Stimulated activated CD4-positive, alpha-beta T cell treated with anti-CD3 and anti-CD28 coated beads, Interleukin-4, amount 100 ng/mL, for 48 hours (primary cell): ENCODE data around the gene FAM53B.

ENCODE experiments used
- DNase-seq, 2 donors: peaks; one replicate each; pipeline ENCODE4 v3.0.0-alpha.2; 2020; ENCODE audit warnings: low read depth in 2 of 2

Gene FAM53B

DNA sequence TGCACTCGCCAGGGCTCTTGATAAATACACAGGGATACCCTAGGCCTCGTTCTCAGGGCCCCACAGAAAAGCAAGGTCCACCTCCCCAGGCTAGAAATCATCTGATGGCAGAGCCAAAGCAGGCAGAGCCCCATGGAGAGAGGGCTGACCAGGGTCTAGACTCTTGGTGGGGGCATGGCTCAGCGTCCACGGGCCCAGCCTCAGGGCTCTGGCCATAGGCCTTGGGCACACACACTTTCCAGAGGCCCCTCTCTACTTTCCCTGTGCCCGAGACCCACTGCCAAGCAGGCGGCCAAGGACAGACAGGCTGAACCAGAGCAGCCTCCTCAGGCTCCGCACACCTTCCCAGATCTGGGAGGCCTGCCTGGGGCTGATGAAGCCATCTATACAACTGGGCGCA, 64.8 kb downstream of the FAM53B start:
- no peak for DNase-seq

DNA sequence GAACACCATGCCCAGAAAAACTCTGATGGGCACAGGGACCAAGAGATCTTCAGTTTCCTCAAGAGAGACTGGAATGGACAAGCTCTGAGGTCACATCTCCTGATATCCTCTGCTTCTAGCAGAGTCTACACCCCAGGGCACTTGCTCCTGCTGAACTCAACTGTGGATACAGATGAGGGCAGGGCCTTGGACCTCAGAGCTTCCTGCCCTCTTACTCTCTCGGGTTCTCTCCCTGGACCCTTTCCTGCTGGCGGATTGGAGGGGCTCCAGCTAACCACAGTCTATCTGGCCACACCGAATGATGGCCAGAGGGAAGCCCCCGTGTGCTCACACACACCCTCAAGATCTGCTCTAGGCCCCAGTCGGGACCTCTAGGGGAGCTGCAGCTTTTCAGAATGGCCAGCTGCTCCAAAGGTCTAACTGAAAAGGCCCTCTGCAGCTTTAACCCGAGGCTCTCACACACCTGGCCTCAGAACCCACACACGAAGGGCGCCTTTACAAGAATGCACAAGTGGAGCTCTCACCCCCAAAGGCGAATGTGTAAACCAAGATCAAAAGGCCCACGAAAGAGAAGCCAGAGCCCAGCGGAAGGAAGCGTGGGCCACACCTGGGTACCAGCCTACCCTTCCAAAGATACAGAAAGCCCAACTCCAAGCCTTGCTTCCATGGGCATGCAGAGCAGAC, 65.5 kb downstream of the FAM53B start:
- no peak for DNase-seq

DNA sequence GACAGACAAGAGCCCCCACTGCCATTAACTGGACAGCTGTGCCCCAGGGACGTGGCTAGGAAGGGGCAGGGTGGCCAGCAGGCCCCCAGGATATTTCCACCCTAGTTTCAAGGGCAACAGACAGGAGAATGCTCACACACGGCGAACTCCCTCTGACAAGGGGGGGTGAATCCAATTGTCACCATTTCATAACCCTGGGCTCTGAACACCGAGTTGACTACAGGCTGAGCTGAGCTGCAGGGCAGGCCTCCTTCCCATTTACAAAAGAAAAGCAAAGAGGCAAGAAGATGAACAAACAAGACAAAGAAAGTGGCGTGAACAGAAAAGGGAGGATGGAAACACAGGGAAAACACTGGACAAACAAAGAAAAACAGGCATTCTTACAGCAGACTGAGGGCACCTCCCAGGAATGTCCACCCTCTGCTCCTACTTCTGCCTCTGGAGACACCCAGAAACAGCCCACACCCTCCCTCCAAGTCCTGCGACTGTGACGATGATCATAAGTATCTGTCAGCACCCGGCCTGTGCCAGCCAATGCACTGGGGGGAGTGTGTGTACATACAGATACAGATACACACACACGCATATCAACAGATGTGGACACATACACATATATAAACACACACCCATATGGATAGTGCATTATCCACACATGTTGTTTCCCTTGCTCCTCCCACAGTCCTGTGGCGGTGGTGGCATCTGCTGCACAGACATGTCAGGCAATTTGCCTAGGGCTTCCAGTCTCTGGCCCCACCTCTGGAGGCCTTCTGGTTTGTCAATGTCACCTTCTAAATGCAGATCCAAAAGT, 66.2 kb downstream of the FAM53B start:
- DNase-seq: no peak

DNA sequence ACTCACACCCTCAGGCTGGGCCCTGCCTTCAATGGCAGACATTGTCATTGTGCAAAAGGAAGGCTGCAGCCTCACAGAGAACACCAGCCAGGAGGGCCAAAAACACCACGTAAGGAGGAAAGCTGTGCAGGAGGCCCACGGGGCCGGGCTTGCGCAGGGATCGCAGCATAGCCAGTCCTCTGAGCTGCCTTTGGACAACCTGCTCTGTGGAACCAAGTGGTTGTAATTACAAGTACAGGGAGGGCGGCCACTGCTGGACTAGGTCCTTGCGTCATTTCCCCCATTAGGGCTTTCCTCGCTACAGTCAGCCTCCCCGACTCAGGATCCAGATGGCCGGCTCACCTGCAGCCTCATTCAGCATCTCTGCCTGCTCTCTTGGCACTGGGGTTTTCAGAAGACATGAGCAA, 66.9 kb downstream of the FAM53B start:
- DNase-seq: no peak

DNA sequence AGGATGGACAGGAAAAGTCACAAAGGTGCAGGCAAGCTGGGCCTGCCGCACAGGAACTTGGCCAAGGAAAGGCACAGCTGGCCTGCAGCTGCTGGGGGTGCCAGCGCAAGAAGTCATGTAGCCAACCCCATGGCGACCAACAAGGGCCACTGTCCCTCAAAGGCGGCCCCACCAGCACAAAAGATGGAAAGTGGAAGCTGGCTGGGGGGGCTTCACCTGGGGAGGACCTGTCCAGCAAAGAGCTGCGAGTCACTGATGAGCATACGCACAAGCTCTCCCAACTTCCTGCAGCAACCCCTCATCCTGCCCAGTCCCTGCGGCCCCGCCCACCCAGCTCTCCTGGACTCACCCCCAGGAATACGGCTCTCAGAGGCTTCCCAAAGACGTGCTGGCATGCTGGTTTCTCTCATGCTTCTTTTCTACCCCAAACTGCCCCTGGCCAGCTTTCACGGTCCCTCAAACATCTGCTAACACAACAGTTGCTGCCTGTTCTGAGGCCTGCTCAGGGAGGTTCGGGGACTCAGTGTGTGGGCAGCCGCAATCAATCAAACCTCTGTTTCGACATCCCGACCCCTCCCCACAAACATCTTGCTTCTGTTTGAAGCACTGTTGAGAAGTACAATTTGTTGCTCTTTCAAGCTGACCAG, 67.6 kb downstream of the FAM53B start:
- DNase-seq: no peak

DNA sequence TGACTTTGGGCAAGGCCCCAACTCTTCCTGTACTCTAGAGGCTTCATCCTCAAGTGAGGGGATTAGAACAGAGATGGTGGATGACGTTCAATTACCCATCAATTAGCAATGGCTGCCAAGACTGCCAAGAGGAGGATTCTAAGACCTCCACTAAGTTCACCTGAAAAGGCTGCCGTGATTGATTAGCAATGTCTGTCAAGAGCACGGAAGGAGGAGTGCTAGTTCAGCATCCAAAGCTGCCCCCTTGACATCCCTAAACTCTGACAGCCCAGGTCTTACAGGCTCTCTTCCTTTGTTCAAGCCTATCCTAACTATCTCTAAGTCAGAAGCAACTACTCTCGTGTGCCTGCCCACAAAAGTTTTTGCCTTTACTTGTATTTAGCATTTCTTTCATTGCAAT, 68.4 kb downstream of the FAM53B start:
- DNase-seq: no peak

DNA sequence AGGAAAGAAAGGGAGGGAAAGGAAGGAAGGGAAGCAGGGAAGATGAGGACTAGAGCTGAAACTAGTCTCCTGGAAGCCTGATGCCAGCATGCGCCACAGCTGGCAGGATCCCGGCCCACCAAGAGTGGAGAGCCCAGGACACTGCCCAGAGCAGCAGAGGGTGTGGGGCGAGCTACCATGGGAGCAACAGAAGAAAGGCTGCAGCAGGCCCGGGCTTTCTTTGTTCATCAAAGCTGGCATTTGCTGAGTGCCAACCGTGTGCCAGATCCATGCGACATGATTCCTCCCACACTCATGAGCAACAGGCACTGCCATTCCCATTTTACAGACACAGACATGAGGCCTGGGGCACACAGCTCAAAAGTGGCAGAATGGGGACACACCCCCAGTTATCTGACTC, 68.9 kb downstream of the FAM53B start:
- DNase-seq: no peak

DNA sequence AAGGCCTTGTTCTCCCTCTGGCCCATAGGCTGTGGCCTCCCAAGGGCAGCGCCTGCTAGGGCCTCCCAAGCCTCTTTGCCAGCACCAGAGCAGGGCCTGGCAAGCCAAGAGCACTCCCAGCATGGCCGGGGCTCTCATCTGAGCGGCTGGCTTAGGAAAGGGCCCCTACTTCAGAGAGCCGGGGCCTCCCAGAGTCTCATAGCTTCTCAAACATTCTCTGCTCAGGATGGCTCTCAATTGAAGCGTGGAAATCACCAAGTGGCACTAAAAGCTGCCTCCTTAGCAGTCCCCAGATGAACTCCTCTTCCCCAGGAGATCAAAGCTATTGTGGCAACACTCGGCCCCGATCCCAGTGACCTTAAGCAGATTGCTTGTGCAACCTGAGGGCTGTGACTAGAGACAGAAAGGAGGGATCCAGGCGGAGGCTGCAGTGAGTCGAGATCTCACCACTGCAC, 69.4 kb downstream of the FAM53B start:
- DNase-seq: no peak

DNA sequence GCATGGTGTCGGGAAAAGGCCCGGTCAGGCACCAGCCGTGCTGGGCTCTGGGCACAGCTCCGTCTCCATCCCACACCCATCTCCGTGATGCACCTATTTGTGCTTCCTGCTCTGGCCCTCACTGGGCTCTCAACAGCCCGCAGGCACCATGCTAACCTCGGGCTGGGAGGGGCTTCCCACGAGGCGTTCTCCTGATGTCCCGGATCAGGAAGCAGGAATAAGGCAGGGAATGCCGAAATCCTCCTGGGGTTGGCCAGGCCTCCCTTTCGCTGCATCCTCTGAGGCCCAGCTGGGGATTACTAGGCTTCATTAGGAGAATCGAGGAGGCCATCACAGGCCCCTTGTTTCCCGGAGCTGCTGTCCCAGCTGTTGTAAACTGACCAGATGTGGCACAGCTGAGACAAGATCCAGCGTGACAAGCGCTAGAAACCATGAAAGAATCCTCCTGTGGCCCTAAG, 72.0 kb downstream of the FAM53B start:
- DNase-seq: no peak

DNA sequence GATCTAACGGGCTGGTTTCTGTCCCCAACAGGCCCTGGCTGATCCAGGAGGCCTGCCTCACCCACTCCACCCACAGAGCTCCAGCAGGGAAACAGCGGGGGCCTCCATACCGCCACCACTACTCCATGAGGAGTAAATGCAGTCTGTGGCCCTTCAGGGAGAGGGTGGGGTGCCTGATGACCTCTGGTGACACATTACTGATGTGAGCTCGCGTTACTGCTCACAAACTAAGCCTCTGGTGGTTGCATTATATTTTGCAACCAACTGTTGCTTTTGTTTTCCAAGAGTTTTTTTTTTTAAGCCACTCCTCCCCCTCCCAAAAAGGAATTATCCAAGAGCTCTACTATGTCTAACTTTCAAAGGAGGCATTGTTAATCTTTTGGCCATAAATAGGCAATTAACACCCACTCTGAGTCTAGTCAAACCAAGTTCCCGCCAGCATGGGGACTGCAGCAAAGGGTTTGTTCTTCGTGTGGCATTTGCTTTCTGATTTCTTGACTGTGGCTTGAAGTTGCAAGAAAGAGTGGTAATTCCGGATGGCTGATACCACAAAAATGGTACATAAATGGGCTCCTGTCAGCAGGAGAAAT, 72.6 kb downstream of the FAM53B start:
- no peak for DNase-seq

DNA sequence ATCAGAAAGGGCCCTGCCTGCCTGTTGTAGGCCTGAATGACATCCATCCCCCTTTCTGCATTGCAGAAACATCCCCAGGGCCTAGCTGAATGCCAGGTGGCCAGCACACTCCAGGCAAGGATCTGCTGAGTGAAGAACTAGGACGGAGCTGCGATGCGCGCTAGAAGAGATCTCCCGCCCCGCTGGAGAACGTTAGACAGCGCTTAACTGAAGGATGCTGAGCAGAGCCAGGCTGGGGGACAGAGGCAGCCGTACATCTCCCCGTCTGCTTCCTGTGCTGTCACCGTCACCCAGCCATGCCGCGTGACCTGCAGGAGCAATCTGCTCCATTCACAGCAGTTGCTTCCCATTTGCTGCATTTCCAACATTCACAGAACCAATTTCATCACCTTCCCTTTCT, 73.3 kb downstream of the FAM53B start:
- no peak for DNase-seq

DNA sequence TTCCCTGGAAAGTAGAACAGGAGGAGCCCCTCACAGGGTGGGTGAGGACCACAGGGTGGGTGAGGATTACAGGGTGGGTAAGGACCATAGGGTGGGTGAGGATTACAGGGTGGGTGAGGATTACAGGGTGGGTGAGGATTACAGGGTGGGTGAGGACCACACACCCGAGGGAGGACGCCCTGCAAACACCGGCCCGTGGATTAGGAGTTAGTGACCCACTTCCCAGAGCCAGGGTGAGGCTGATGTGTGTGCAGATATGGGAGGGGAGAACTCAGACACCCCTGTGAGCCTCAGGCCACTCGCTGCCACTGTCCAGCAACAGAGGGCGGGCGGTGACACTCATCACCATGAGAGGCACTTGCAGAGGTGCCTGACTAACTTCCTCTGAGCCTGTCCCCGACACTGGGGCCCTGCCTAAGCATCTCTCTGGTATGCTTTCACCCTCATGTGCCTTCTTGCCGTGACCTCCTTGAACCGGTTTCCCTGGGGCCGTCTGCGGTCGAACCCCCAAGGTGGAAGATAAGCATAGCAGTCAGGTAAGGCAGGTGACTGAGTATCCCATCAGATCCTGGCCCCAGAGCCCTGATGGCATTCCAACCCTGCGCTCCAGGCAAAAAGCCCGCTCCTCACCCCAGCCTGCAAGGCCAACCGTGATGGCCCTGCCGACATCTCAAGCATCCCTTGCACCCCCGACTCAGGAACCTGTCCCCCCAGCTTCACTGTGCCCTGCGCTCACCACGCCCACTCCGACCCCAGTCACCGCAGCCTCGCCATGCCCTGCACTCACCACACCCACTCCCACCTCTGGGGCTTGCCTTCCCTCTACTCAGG, 74.1 kb downstream of the FAM53B start:
- no peak for DNase-seq

DNA sequence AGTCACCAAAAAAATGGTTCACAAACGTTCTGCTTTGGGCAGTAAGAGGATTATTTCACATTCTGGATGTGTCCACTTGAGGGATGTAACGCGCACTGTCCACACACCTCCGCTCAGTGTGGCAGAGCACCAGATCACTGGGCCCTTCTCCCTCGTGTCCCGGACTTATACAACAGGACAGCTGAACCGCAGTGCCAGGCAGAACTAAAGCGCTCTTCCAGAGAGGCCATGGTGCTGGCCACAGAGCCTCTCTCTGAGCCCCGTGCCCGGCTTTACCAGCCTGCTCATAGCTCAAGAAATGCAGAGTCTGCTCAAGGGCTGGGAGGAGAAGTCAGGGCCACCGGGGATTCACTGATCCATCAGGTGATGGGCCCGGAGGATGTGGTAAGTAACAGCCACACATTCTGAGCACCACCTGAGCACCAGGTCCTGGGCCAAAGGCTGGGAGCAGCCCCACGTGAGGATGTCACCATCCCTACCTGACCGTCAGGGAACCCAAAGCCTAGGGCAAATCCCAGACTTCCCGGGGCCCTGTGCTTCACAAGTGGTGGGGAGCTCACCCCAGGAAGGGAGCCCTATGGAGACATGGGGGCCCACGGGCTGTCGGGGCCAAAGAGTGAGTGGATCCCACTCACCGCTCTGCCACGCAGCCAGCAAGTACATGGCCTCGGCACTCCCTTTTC, 74.9 kb downstream of the FAM53B start:
- no peak for DNase-seq

DNA sequence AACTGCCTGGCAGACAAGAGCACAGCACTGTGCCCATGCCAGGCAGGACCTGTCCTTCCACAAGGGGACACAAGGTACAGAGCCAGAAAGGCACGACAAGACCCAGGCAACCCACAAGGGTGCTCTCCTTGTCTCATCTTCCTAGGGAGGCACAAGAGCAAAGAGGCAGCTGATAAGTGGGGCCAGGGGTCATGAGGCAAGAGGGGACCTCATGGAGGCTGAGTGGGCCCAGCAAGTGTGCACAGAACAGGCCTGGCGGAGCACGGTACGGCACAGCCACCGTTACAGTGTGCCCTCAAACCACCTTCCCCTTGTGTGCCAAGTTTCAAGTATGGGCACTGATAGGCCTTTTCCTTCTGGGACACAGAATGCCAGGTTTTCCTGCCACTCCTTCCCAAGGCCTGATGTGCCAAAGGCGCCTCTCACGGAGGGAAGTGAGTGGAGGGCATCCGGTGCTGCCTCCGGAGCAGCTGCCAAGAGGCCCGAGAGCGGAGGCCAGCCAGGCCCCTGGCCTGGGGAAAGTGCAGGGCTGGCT, 75.6 kb downstream of the FAM53B start:
- no peak for DNase-seq

DNA sequence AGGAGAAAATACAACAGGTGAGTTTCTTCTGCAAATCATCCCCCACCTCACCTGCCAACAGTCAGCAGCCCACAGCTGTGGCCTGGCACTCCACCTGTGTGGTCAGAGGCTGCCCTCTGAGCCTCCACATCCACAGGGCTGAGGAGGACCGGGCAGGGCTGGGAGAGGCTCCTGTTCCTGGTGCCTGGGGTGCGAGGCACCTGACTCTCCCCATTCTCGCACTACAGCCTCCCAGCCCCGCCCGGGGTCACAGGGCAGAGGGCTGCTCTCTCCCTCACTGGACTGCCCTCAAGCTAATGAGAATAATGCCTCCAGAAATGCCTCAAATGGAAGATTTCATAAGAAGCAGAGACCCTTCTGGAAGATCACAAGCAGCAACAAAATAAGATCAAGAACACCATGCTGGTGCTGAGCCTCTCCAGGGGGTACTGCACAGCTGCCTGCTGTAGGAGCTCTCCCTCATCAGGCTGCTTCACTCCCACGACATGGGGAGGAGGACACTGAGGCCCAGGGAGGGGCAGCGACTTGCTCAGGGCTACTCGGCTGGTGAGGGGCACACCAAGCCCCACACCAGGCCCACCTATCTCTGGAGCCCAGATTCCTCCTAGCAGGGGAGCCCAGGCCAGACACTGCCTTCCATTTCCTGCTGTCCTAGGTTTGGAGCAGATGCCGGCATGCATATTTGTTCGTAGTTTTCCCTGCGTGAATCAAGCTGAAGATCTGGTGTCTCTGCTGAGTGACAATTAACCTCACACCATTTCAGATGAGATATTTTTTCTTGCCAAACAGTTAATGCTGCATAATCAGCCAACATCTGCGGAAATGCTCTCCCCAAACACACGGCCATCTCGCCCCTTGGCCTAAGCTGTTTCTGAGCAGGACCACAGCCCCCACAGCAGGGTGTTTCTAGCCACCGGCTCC, 76.5 kb downstream of the FAM53B start:
- no peak for DNase-seq

DNA sequence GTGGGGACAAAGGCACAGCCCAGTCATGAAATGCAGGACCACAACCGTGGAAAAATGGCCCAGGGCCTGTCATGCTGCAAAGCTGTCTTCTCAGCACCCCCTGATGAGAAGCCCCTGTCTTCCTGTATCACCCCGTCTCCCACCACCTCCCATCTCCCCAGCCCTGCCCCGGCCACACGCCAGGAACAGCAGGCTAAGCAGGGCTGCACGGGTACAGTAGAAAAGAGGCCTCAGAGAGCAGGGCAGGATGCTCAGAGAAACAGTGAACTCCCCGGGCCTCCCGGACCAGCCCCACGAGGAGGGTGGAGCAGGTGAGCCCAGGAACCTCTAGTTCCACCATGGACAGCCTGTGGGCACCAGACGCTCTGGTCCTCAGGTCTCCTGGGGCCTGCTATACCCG, 77.7 kb downstream of the FAM53B start:
- no peak for DNase-seq

DNA sequence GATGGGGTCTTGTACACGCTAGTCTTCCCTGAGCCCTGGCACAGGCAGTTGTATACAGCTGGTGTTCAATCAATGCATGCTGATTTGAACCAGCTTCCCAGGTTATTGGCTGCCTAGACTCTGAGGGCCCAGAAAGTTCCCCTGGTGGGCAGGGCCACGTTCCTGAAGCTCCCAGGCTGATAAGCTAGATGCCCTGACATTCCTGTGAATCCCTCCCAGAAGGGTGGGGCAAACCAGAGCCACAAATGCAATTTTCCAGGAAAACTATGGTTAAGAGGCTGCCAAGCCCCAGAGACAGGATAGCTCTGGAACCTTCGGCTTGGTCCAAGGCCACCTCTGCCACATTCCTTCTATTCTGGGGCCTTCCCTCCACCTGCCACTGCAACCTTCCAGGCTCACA, 78.2 kb downstream of the FAM53B start:
- DNase-seq: no peak

DNA sequence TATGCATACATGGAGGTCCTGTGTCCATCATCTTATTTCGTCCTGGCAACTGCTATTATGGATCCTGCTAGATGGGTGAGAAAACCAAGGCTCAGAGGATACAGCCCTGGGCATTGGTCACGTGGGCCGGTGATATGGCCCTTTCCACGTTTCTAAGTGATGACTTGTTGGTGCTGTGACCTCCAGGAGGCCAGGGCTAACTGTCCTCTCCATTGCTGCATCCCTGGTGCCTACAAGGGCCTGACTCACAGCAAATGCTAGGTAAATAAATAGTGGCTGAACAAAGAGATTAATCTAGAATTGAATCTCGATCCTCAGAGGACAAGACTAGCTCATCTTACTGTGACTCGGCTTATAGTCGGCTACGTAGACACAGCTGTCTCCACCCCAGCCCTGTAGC, 78.6 kb downstream of the FAM53B start:
- no peak for DNase-seq

DNA sequence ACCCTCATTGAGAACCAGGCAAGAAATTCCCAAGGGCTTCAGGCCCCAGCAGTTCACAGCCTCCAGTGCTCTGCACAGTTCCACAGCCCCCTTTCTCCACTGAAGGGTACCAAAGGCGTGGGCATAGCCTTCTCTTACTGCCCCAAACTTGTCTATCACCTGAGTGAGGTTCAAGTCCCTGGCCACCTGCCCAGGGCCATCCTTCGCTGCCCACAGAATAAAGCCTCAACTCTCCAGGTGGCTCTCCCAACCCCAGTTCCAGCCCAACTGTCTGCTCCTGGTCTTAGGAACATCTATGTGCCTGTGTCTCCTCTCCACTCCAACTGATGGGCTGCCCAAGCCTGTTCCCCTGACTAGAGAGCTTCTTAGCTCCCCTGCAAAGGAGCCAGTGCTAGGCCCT, 79.1 kb downstream of the FAM53B start:
- DNase-seq: no peak
